HepG2 (cell line): ENCODE results near the gene OSBPL10. TPM values are rescaled to one million over a fixed set of nuclear protein-coding genes. Genes with fewer than 3 reads are reported as not detected.

Source experiments
- ATAC-seq: fragments of 200-7000 bp; cut with Tn5 transposase; 3 replicates; pipeline ENCODE4 v1.9.1; 2020; ENCODE audit warnings: mild to moderate bottlenecking, moderate library complexity
- BruUV-seq: library from RNA; stranded (reverse); fragments of 400-500 nt; replicated peaks from 2 replicates; lab custom pipeline; 2021; lab: Mats Ljungman, UMichigan
- CTCF ChIA-PET: fragments of 300-600 bp; formaldehyde crosslinking; extraction: SDS; loops from one replicate; lab custom pipeline; 2021; ENCODE audit warnings: low total read pairs, inconsistent platforms, low intra/inter-chr PET ratio; lab: Yijun Ruan, JAX
- POLR2A ChIA-PET: fragments of 350-600 bp; sonication (Branson Sonifier 250); formaldehyde crosslinking; loops from one replicate; lab custom pipeline; 2020; ENCODE audit warnings: antibody characterized with exemption, inconsistent platforms; lab: Yijun Ruan, JAX
- DNase-seq: peaks from one replicate; pipeline ENCODE4 v3.0.0-alpha.2; 2015; ENCODE audit warnings: low spot score
- FAIRE-seq: peaks from 3 replicates; lab custom pipeline; 2011; peaks lifted over from hg19 to GRCh38; lab: Jason Lieb, UNC
- H2AFZ ChIP-seq: one replicate; pipeline ENCODE4 v1.6.1; 2011; ENCODE audit warnings: low read length, inconsistent platforms
- H3K27ac ChIP-seq: fragments of 300-600 bp; 3 replicates; pipeline ENCODE4 v1.8.0; 2011; ENCODE audit warnings: mixed run types, mild to moderate bottlenecking, mixed read lengths, low read length, inconsistent platforms; ENCODE audit not compliant: insufficient read depth; ENCODE audit errors: extremely low read length
- H3K27me3 ChIP-seq, 2 experiments: fragments of 200-600 bp in 1 of 2; 2 replicates in 1 of 2; 3 replicates in 1 of 2; pipeline versions ENCODE4 v1.6.0 to v1.8.0; 2011; ENCODE audit warnings: low read length in 2 of 2, mild to moderate bottlenecking in 2 of 2, moderate library complexity in 2 of 2, inconsistent platforms in 1 of 2; ENCODE audit not compliant: insufficient read depth in 2 of 2, control insufficient read depth in 1 of 2
- H3K36me3 ChIP-seq, 2 experiments: fragments of 200-600 bp in 1 of 2; replicated peaks in 1 of 2; 2 replicates in 1 of 2; 3 replicates in 1 of 2; pipeline versions ENCODE4 v1.5.1 to v1.8.0; 2011; ENCODE audit warnings: low read length in 2 of 2, inconsistent platforms in 1 of 2; ENCODE audit not compliant: insufficient read depth in 2 of 2, control insufficient read depth in 1 of 2
- H3K4me1 ChIP-seq: 2 replicates; pipeline ENCODE4 v1.5.1; 2012; ENCODE audit warnings: low read length, inconsistent platforms; ENCODE audit not compliant: insufficient read depth
- H3K4me2 ChIP-seq: 2 replicates; pipeline ENCODE4 v1.6.0; 2011; ENCODE audit warnings: low read depth, low read length, inconsistent platforms
- H3K4me3 ChIP-seq, 3 experiments: fragments of 200-600 bp in 1 of 3; sonication (generic), shearing (Covaris generic) in 1 of 3; replicated peaks in 1 of 3; 2 replicates each; pipeline ENCODE4 v1.5.1; 2011 to 2016; ENCODE audit warnings: low read length in 3 of 3, inconsistent platforms in 2 of 3, low read depth in 2 of 3, mild to moderate bottlenecking in 2 of 3, control low read depth in 1 of 3, mixed read lengths in 1 of 3; ENCODE audit not compliant: insufficient read depth in 1 of 3
- H3K79me2 ChIP-seq: one replicate; pipeline ENCODE4 v1.6.1; 2011; ENCODE audit warnings: low read length, inconsistent platforms; ENCODE audit not compliant: insufficient read depth
- H3K9ac ChIP-seq: 2 replicates; pipeline ENCODE4 v1.6.0; 2011; ENCODE audit warnings: mild to moderate bottlenecking, low read depth, low read length, inconsistent platforms; ENCODE audit not compliant: insufficient read depth
- H3K9me3 ChIP-seq: 2 replicates; pipeline ENCODE4 v1.5.1; 2012; ENCODE audit warnings: mild to moderate bottlenecking, low read length
- H4K20me1 ChIP-seq: 2 replicates; pipeline ENCODE4 v1.6.0; 2011; ENCODE audit warnings: inconsistent platforms, mild to moderate bottlenecking, low read length, moderate library complexity; ENCODE audit not compliant: insufficient read depth
- BCL3 ChIP-seq: sonication (generic); formaldehyde crosslinking; IDR thresholded peaks from 2 replicates; pipeline ENCODE4 v1.5.1; 2020; ENCODE audit warnings: mild to moderate bottlenecking, missing genetic modification reagents, moderate library complexity
- E2F1 ChIP-seq: sonication (generic); formaldehyde crosslinking; IDR thresholded peaks from 2 replicates; pipeline ENCODE4 v1.5.0; 2020; ENCODE audit warnings: missing genetic modification reagents
- MBNL3 ChIP-seq: fragments of 250-450 bp; sonication (Bioruptor Pico); conservative IDR thresholded peaks from 2 replicates; pipeline ENCODE4 v1.8.0; 2022; ENCODE audit warnings: mild to moderate bottlenecking, inconsistent platforms
- TAF15 ChIP-seq: fragments of 200-400 bp; formaldehyde crosslinking; IDR thresholded peaks from one replicate; pipeline ENCODE4 v1.6.1; 2018; ENCODE audit warnings: mild to moderate bottlenecking, low read depth, low read length; ENCODE audit not compliant: poor library complexity, severe bottlenecking
- THAP7 ChIP-seq: sonication (generic); formaldehyde crosslinking; IDR thresholded peaks from 2 replicates; pipeline ENCODE4 v1.8.1; 2023; ENCODE audit warnings: mild to moderate bottlenecking, missing genetic modification reagents
- ZBTB42 ChIP-seq: sonication (generic); formaldehyde crosslinking; IDR thresholded peaks from 2 replicates; pipeline ENCODE4 v1.5.0; 2020; ENCODE audit warnings: mild to moderate bottlenecking, missing genetic modification reagents
- ZFP62 ChIP-seq: sonication (generic); formaldehyde crosslinking; IDR thresholded peaks from 2 replicates; pipeline ENCODE4 v1.4.0; 2020; ENCODE audit warnings: missing genetic modification reagents
- ZNF225 ChIP-seq: sonication (generic); formaldehyde crosslinking; IDR thresholded peaks from 2 replicates; pipeline ENCODE4 v1.4.0; 2020; ENCODE audit warnings: mild to moderate bottlenecking, missing genetic modification reagents
- ZNF292 ChIP-seq: sonication (generic); formaldehyde crosslinking; IDR thresholded peaks from 2 replicates; pipeline ENCODE4 v1.8.1; 2022; ENCODE audit warnings: mild to moderate bottlenecking, low read depth, missing genetic modification reagents, borderline replicate concordance
- ZNF343 ChIP-seq: sonication (generic); formaldehyde crosslinking; IDR thresholded peaks from 2 replicates; pipeline ENCODE4 v1.4.0; 2020; ENCODE audit warnings: mild to moderate bottlenecking, missing genetic modification reagents
- ZNF543 ChIP-seq: sonication (generic); formaldehyde crosslinking; IDR thresholded peaks from 2 replicates; pipeline ENCODE4 v1.4.0; 2020; ENCODE audit warnings: mild to moderate bottlenecking, missing genetic modification reagents
- ZNF605 ChIP-seq: sonication (generic); formaldehyde crosslinking; IDR thresholded peaks from 2 replicates; pipeline ENCODE4 v1.8.0; 2022; ENCODE audit warnings: mild to moderate bottlenecking, missing genetic modification reagents
- ZSCAN25 ChIP-seq: sonication (generic); formaldehyde crosslinking; IDR thresholded peaks from 2 replicates; pipeline ENCODE4 v1.8.0; 2022; ENCODE audit warnings: mild to moderate bottlenecking, missing genetic modification reagents
- WGBS: methylation state at CpG from one replicate; pipeline ENCODE4 v1.1.6; 2017; ENCODE audit warnings: low lambda C conversion rate; 5-methylcytosine and 5-hydroxymethylcytosine counted together
- in situ Hi-C: cut with HindIII; loops from 2 replicates; pipeline ENCODE4 v1.10.0; 2017; ENCODE audit warnings: low pct_unique_long_range_greater_than_20kb; ENCODE audit not compliant: extremely low pct_ligation_motif_present
- intact Hi-C: fragments of 100-400 bp; cut with micrococcal nuclease; formaldehyde crosslinking; loops from one replicate; pipeline ENCODE4 v1.10.0; 2022; ENCODE audit not compliant: unreplicated experiment
- polyA plus RNA-seq, 8 experiments: library from polyadenylated mRNA; depleted of rRNA in 3 of 8; stranded (reverse) in 7 of 8; unstranded in 1 of 8; fragments of >200 nt; fragmentation: Illumina TruSeq in 4 of 8; extraction: Trizol in 4 of 8; gene quantifications; 2 replicates each; pipeline versions ENCODE4 v1.2.1 to v1.2.3, GENCODE V29; 2011 to 2016; ENCODE audit warnings: low read depth in 4 of 8, missing spikeins in 1 of 8, mixed read lengths in 1 of 8; ENCODE audit not compliant: insufficient read depth in 1 of 8
- total RNA-seq, 5 experiments: library from RNA; depleted of rRNA; stranded (reverse); fragments of >200 nt; fragmentation: Illumina TruSeq; extraction: Trizol; gene quantifications; 2 replicates each; pipeline ENCODE4 v1.2.3, GENCODE V29; 2016; ENCODE audit warnings: low read depth in 1 of 5
- TF ChIP-seq, protein P1 (sequence below): sonication (generic); formaldehyde crosslinking; IDR thresholded peaks from 2 replicates; pipeline ENCODE4 v1.4.0; 2020; ENCODE audit warnings: missing genetic modification reagents

OSBPL10 gene
- total and polyA plus RNA-seq, 2 of the 13 experiments (the other 11 are each of a cell fraction or from before 2014, with no cell fraction given): 10.3 to 28.6 TPM

- TF ChIP-seq ZNF543 (CRISPR knock-in tag) (no peak), ZNF343 (CRISPR knock-in tag) (no peak), ZNF292 (CRISPR knock-in tag) (no peak), ZBTB42 (CRISPR knock-in tag) (no peak)
These were observed 166.1 kb downstream of the OSBPL10 start (continued) for GRCh38 chr3:31815006-31815405.

DNA sequence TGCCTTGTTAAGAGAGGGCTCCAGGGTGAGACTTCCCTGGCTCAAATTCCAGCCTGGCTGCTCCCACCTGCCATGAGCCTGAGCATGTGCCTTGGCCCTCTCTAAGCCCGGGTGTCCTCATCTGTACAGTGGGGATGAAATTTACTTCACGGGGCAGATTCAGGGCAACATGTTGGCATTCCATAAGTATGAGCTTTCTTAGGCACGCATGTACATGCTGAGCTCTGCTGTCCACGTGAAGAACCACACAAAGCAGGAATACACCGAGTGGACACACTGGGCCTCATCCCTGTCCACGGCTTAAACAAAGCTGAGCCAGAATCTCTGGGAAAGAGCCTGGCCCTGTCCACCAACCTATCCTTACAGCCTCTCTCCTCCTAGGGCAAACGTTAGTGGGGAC lies 167.4 kb downstream of the OSBPL10 start:
- ATAC-seq: no peak
- H3K4me2 ChIP-seq: no peak overlapping the region
- POLR2A ChIA-PET: no interaction called here
- H3K36me3 ChIP-seq: peaks cover 0 to 7% of the 10 kb centered on the region in 2 experiments; a peak in 1 of 5 replicates
- CTCF ChIA-PET: no interaction called here
- BruUV-seq: no TSS peak
- H4K20me1 ChIP-seq: no peaks in the 10 kb centered on the region
- intact Hi-C loops: no loop called here
- no peak for FAIRE-seq
- DNase-seq: no peak
- no peak overlapping the region for H3K4me3 ChIP-seq
- H3K27ac ChIP-seq: no peak overlapping the region
- no peaks in the 10 kb centered on the region for H3K27me3 ChIP-seq
- WGBS: 100% methylated on average over 1 of the region's 7 CpGs
- no peak overlapping the region for H2AFZ ChIP-seq
- no peak overlapping the region for H3K9ac ChIP-seq
- no peaks in the 10 kb centered on the region for H3K79me2 ChIP-seq
- peaks cover 13% of the 10 kb centered on the region for H3K4me1 ChIP-seq
- no peaks in the 10 kb centered on the region for H3K9me3 ChIP-seq
- in situ Hi-C loops: no loop called here
- TF ChIP-seq TAF15 (no peak), ZFP62 (no peak), MBNL3 (CRISPR knock-in tag) (no peak), ZNF225 (CRISPR knock-in tag) (no peak), ZSCAN25 (no peak), BCL3 (CRISPR knock-in tag) (no peak), THAP7 (CRISPR knock-in tag) (no peak), ZNF605 (CRISPR knock-in tag) (no peak), E2F1 (CRISPR knock-in tag) (no peak)
- TF ChIP-seq, protein P1, sequence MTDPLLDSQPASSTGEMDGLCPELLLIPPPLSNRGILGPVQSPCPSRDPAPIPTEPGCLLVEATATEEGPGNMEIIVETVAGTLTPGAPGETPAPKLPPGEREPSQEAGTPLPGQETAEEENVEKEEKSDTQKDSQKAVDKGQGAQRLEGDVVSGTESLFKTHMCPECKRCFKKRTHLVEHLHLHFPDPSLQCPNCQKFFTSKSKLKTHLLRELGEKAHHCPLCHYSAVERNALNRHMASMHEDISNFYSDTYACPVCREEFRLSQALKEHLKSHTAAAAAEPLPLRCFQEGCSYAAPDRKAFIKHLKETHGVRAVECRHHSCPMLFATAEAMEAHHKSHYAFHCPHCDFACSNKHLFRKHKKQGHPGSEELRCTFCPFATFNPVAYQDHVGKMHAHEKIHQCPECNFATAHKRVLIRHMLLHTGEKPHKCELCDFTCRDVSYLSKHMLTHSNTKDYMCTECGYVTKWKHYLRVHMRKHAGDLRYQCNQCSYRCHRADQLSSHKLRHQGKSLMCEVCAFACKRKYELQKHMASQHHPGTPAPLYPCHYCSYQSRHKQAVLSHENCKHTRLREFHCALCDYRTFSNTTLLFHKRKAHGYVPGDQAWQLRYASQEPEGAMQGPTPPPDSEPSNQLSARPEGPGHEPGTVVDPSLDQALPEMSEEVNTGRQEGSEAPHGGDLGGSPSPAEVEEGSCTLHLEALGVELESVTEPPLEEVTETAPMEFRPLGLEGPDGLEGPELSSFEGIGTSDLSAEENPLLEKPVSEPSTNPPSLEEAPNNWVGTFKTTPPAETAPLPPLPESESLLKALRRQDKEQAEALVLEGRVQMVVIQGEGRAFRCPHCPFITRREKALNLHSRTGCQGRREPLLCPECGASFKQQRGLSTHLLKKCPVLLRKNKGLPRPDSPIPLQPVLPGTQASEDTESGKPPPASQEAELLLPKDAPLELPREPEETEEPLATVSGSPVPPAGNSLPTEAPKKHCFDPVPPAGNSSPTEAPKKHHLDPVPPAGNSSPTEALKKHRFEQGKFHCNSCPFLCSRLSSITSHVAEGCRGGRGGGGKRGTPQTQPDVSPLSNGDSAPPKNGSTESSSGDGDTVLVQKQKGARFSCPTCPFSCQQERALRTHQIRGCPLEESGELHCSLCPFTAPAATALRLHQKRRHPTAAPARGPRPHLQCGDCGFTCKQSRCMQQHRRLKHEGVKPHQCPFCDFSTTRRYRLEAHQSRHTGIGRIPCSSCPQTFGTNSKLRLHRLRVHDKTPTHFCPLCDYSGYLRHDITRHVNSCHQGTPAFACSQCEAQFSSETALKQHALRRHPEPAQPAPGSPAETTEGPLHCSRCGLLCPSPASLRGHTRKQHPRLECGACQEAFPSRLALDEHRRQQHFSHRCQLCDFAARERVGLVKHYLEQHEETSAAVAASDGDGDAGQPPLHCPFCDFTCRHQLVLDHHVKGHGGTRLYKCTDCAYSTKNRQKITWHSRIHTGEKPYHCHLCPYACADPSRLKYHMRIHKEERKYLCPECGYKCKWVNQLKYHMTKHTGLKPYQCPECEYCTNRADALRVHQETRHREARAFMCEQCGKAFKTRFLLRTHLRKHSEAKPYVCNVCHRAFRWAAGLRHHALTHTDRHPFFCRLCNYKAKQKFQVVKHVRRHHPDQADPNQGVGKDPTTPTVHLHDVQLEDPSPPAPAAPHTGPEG: no peak
